ENCODE results near the gene FBXW7. TPM values are rescaled to one million over a fixed set of nuclear protein-coding genes. Genes with fewer than 3 reads are reported as not detected.

Gene FBXW7
- total RNA-seq, 4 donors from 2014 or later: 63.1 to 97.6 (median 70.7) TPM

DNA sequence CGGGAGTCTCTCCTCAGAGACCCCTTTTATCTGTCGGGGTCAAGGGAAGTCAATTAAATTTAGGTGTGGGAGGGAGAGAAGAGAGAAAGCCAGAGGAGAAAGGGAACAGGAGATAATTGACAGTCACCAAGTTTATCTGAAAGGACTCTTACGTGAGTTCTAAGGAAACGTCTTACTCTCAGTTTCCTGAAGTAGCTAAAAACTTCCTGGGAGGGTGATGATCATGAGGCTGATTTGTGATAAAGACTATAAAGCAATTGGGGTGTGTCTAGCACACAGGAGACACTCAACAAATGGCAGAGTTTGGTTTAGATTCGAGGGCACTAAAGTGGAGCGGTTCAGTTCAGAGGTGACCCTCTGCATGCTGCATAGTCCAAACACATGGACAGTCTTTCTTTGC is 254.1 kb downstream of the FBXW7 start:
- Histone ChIP-seq H3K27ac (replicated peaks in 1 of 4) (no peak overlapping the region), H3K27me3 (no peaks in the 10 kb centered on the region), H3K4me1 (no peaks in the 10 kb centered on the region), H3K4me3 (no peak overlapping the region), H3K36me3 (no peaks in the 10 kb centered on the region), H3K9me3 (no peaks in the 10 kb centered on the region)
- no peak for DNase-seq (ENCODE audit: extremely low spot score)
- 90% methylated on average over 6 of the region's 6 CpGs for WGBS
- TF ChIP-seq EP300 (IDR thresholded peaks at IDR 0.05) (no peak), POLR2AphosphoS5 (IDR thresholded peaks at IDR 0.05) (no peak), POLR2A (IDR thresholded peaks at IDR 0.05; ENCODE audit: low read depth) (no peak)
- TF ChIP-seq, protein P1, sequence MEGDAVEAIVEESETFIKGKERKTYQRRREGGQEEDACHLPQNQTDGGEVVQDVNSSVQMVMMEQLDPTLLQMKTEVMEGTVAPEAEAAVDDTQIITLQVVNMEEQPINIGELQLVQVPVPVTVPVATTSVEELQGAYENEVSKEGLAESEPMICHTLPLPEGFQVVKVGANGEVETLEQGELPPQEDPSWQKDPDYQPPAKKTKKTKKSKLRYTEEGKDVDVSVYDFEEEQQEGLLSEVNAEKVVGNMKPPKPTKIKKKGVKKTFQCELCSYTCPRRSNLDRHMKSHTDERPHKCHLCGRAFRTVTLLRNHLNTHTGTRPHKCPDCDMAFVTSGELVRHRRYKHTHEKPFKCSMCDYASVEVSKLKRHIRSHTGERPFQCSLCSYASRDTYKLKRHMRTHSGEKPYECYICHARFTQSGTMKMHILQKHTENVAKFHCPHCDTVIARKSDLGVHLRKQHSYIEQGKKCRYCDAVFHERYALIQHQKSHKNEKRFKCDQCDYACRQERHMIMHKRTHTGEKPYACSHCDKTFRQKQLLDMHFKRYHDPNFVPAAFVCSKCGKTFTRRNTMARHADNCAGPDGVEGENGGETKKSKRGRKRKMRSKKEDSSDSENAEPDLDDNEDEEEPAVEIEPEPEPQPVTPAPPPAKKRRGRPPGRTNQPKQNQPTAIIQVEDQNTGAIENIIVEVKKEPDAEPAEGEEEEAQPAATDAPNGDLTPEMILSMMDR (IDR thresholded peaks at IDR 0.05): no peak
- intact Hi-C loops (cut with DNase I): no loop called here

DNA sequence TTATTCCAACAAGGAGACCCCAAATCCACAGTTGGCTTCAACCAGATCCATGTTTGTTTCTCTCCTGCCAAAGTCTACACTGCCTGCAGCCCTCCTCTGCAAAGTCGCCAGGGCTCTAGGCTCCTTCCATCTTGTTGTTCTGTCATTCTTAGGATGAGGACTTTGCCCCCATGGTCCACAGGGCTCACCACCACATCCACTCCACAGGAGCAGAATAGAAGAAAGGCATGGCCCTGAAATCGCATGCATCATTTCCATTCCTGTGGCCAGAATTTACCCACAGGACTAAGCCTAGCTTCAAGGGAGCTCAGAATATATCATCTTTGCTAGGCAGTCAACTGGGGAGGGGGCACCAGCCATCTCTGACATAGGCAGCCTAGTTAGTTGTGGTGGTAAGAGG is 254.7 kb downstream of the FBXW7 start:
- H3K9me3 ChIP-seq: no peaks in the 10 kb centered on the region
- H3K27me3 ChIP-seq: no peaks in the 10 kb centered on the region
- H3K4me3 ChIP-seq: no peak overlapping the region
- no peak overlapping the region for H3K27ac ChIP-seq (replicated peaks in 1 of 4)
- H3K36me3 ChIP-seq: no peaks in the 10 kb centered on the region
- intact Hi-C loops (cut with DNase I): no loop called here
- H3K4me1 ChIP-seq: no peaks in the 10 kb centered on the region
- DNase-seq (ENCODE audit: extremely low spot score): no peak
- WGBS: 95% methylated on average over 2 of the region's 2 CpGs
- TF ChIP-seq EP300 (IDR thresholded peaks at IDR 0.05) (no peak), POLR2A (IDR thresholded peaks at IDR 0.05; ENCODE audit: low read depth) (no peak), POLR2AphosphoS5 (IDR thresholded peaks at IDR 0.05) (no peak)
- TF ChIP-seq, protein P1 (IDR thresholded peaks at IDR 0.05): no peak

DNA sequence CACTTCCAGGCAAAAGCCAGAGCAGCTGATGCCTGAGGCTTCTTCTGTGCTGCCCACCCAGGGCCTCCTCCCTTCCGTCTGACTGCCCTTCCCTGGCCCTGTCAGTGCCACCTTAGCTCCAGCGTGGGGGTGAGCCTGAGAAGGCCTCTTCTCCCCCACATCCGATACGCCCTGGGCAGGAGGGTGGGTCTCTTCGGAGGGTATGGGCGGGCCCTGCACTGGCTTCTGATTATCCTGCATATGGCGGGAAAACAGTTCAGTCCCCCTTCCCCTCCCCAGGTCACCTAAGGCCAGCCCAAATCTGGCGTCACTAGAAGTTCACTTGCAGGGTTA is 256.7 kb downstream of the FBXW7 start:
- H3K9me3 ChIP-seq: no peaks in the 10 kb centered on the region
- H3K4me1 ChIP-seq: no peaks in the 10 kb centered on the region
- DNase-seq (ENCODE audit: extremely low spot score): no peak
- no peaks in the 10 kb centered on the region for H3K27me3 ChIP-seq
- H3K36me3 ChIP-seq: no peaks in the 10 kb centered on the region
- intact Hi-C loops (cut with DNase I): no loop called here
- TF ChIP-seq POLR2AphosphoS5 (IDR thresholded peaks at IDR 0.05) (no peak), POLR2A (IDR thresholded peaks at IDR 0.05; ENCODE audit: low read depth) (no peak), EP300 (IDR thresholded peaks at IDR 0.05) (no peak)
- TF ChIP-seq, protein P1 (IDR thresholded peaks at IDR 0.05): no peak
- H3K4me3 ChIP-seq: no peak overlapping the region
- WGBS: 98% methylated on average over 6 of the region's 8 CpGs
- no peak overlapping the region for H3K27ac ChIP-seq (replicated peaks in 1 of 4)

DNA sequence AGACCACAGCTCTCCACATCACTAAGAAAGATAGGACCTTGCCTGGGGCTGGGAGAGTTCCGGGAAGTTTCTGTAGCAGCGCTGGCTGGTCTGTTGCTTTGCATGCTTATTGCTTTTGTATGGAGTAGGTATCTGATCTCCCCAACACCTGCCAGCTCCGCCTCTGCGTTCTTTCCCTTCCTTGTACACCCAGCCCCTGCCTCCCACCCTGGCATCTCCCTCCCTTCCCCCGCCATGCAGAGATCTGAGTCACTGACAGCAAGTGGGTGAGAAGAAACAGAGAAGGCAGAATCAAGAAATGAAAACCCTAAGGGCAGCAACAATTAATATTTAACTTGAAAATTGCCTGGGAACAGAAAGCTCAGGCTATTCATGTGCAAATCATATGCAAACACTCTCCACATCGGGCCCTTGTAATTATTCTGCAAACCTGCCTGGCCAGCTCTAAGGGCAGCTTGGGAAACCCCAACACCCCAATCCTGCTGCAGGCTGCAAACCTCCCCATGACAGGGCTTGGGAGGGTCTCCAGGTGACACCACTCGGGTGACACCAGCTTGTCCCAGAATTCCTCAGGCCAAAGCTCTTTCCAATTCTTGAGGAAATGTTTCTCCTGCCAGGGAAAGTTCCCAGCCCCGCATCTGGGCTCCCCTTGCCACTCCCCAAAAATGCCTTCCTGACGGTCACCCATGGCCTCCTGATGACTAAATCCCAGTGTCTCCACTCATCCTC is 257.2 kb downstream of the FBXW7 start:
- WGBS: 81% methylated on average over 8 of the region's 9 CpGs
- H3K27me3 ChIP-seq: no peaks in the 10 kb centered on the region
- TF ChIP-seq EP300 (IDR thresholded peaks at IDR 0.05) (no peak), POLR2A (IDR thresholded peaks at IDR 0.05; ENCODE audit: low read depth) (no peak), POLR2AphosphoS5 (IDR thresholded peaks at IDR 0.05) (no peak)
- TF ChIP-seq, protein P1 (IDR thresholded peaks at IDR 0.05): no peak
- no peak overlapping the region for H3K27ac ChIP-seq (replicated peaks in 1 of 4)
- DNase-seq (ENCODE audit: extremely low spot score): peak; percentile 45
- no peak overlapping the region for H3K4me3 ChIP-seq
- no peaks in the 10 kb centered on the region for H3K4me1 ChIP-seq
- no peaks in the 10 kb centered on the region for H3K36me3 ChIP-seq
- intact Hi-C loops (cut with DNase I): no loop called here
- H3K9me3 ChIP-seq: no peaks in the 10 kb centered on the region

DNA sequence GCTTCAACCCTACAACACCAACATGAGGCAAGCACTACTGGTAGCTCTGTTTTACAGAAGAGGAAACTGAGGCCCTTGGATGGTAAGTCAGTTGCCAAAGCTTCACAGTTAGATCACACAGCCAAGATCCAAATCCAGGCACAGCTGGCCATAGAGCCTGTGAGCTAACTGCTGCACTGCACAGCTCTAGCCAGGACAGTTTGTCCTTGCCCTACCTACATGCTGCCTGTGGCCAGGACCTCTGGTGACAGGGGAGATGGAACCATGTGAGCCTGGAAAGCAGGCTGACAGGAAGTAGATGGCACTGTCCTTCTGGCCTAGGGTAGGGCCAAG is 257.8 kb downstream of the FBXW7 start:
- no peak for TF ChIP-seq POLR2AphosphoS5 (IDR thresholded peaks at IDR 0.05)
- no peak for TF ChIP-seq EP300 (IDR thresholded peaks at IDR 0.05)
- no peak for TF ChIP-seq POLR2A (IDR thresholded peaks at IDR 0.05; ENCODE audit: low read depth)
- TF ChIP-seq, protein P1 (IDR thresholded peaks at IDR 0.05): no peak
- H3K9me3 ChIP-seq: no peaks in the 10 kb centered on the region
- no peaks in the 10 kb centered on the region for H3K4me1 ChIP-seq
- intact Hi-C loops (cut with DNase I): no loop called here
- DNase-seq (ENCODE audit: extremely low spot score): no peak
- no peak overlapping the region for H3K4me3 ChIP-seq
- H3K27ac ChIP-seq (replicated peaks in 1 of 4): no peak overlapping the region
- no peaks in the 10 kb centered on the region for H3K27me3 ChIP-seq
- H3K36me3 ChIP-seq: no peaks in the 10 kb centered on the region
